Measurements from ENCODE around the gene TMSB15A.
"Not testable (repeated sequence)": the region's sequence is repeated elsewhere in the genome, so short reads cannot be mapped to it uniquely, and the experiment has no call there.

The TMSB15A gene

DNA sequence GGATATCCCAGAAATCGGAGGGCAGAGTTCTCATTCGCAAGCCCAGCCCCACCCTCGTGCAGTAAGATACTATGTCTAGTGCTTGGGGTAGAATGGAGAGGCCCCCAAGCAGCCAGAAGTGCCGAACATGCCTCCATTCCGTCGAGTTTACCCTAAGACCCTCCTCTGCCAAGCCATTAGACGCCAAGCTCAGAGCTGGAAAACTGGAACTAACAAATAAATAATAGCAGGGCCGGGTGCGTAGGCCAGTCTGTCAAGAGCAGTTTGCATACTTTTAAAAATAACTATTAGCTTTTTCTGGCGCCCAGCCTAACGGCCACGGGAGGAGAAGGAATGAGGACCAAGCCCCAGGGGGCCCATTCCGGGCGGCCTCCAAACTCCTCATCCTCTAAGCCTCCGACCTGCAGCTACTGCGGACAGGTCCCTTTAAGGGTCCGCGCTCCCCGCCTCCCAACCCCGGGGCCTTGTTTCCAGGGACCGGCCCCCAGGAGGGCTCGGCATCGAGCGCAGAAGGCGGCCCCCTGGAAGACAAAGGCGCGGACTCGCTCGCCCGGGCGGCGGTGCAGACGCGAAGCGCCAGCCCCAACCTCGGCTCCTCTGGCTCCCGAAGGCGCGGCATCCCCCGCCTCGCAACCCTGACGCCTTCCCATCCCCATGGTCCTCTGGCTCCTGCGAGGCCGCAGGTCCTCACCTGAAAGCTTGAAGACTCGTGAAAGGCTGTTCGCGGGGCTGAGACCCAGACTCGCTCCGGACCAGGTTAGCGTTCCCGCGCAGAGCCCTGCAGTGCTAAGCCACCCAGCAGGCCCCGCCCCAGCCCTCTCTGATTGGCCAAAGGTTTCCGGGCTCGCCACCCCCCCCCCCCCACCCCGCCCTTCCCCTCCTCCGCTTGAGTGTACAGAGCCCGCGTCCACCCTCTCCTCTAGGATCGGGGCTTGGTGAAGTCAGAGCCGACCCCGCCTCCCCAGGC is at the start of gene TMSB15A:
TSS of gene TMSB15A (minus strand) at position 765 of the 967 bp plus-strand sequence.
- no peaks in the 10 kb centered on the region for H3K4me1 Mint-ChIP-seq
- ATAC-seq (ENCODE audit: low read depth) = peak; percentile 67
- peak; percentile 2 to 15 for DNase-seq (ENCODE audit: low spot score in 2 of 2)
- H3K36me3 Mint-ChIP-seq = no peaks in the 10 kb centered on the region
- no peak within 1 kb of the TSS for H3K27ac Mint-ChIP-seq
- peaks cover 7% of the 10 kb centered on the region for H3K27me3 Mint-ChIP-seq
- peak within 1 kb of the TSS; percentile 84 for H3K4me3 Mint-ChIP-seq
- H3K9me3 Mint-ChIP-seq = no peaks in the 10 kb centered on the region

DNA sequence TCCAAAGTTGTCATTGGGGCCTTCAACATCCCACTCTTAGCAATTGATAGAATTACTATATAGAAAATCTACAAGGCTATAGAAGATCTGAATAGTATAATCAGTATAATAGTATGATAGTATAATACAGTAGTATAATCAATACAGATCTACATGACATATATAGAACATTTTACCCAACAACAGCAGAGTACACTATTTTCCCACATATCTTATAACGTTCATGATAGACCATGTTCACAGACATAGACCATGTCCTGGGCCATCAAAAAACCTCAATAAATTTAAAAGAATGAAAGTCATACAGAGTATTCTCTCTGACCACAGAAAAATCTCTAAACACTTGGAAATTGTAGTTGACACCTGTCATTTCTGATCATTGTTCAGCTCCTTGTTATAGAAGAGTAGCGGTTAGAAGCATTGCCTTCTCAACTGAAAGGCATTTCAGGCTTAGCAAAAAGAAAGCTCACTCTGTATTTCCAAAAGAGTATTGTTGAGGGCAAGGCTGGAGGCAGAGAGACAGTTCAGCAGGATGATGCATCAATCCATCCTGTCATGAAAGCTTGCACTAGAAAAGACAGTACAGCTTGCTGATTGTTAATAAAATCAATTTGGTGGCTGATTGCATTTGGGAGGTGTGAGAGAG is 44.0 kb upstream of the TMSB15A start:
- Mint-ChIP-seq H3K9me3 (no peaks in the 10 kb centered on the region), H3K4me1 (no peaks in the 10 kb centered on the region), H3K27ac (no peak overlapping the region), H3K36me3 (no peaks in the 10 kb centered on the region), H3K4me3 (no peak overlapping the region), H3K27me3 (peaks cover 4% of the 10 kb centered on the region)
- DNase-seq (ENCODE audit: low spot score in 2 of 2) = no peak
- no peak for ATAC-seq (ENCODE audit: low read depth)

DNA sequence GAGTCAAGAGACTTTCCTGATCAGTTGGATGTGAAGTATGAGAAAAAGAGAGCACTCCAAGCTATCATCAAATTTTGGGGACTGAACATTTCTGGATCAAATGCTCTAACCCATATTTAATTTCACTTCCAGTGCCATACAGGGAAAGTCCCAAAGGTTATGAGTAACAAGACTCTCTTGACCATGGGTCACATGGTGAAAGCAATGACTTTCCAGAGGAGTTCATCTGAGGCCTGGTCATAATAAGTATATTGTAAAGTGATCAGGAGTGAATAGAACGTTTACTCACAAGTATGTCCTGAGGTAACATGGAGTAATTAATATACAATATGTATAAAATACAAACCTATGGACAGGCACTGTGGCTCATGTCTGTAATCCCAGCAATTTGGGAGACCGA is 42.1 kb upstream of the TMSB15A start:
- H3K27me3 Mint-ChIP-seq = no peaks in the 10 kb centered on the region
- no peak overlapping the region for H3K27ac Mint-ChIP-seq
- H3K9me3 Mint-ChIP-seq = no peaks in the 10 kb centered on the region
- H3K4me1 Mint-ChIP-seq = no peaks in the 10 kb centered on the region
- ATAC-seq (ENCODE audit: low read depth) (no peak), DNase-seq (ENCODE audit: low spot score in 2 of 2) (no peak)
- no peaks in the 10 kb centered on the region for H3K36me3 Mint-ChIP-seq
- no peak overlapping the region for H3K4me3 Mint-ChIP-seq

DNA sequence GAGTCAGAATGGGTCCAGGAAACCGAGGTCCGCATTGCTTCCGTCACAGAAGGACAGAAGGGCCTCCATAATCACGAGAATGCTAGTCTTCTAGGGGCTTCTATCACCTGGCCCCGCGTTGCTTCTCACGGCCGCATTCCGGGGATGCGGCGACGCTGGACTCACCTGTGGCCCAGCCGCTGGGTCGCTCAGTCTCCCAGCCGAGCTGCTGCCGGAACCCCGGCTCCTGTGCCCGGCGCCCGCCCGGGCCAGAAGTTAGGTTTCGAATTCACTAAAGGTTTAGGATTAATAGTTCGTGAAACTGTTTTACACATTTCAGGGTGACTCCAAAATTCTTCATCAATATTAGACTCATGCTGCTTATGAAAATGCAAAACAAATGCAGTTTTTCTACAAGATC is 31.7 kb upstream of the TMSB15A start:
- no peaks in the 10 kb centered on the region for H3K36me3 Mint-ChIP-seq
- DNase-seq (ENCODE audit: low spot score in 2 of 2) (no peak), ATAC-seq (ENCODE audit: low read depth) (no peak)
- peaks cover 3% of the 10 kb centered on the region for H3K4me1 Mint-ChIP-seq
- H3K27ac Mint-ChIP-seq = no peak overlapping the region
- H3K4me3 Mint-ChIP-seq = no peak overlapping the region
- no peaks in the 10 kb centered on the region for H3K9me3 Mint-ChIP-seq
- H3K27me3 Mint-ChIP-seq = peaks cover 2% of the 10 kb centered on the region

DNA sequence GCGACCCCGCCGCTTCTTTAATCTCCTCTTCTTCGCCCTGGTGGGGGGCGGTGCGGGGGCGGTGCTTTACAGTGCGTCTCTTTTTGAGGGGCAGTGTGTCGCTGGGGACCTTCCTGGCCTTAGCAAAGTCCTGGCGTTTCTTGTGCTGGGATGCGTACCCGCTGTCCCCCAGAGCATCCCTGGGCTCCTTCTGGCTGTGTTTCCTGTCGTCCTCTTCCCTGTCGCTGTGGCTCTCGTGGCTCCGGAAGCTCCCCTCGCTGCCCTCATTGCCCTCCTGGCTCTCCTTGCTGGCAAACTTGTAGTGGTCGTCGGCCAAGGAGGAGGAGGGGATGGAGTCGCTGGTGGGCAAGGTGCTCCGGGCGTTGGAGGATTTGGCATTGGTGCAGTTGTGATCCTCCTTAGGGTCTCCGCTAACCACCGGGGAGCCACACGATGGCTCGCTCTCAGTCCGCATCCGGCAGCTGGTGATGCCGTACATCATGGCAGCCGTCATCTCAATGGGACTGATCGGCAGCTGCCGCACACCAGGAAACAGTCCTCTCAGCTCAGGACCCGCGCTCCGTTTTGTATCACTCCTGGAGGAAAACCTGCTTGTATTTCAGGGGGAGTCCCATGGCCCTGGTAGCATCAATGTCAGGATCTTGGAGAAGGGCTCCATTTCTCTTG is 30.4 kb upstream of the TMSB15A start:
- peaks cover 3% of the 10 kb centered on the region for H3K4me1 Mint-ChIP-seq
- H3K9me3 Mint-ChIP-seq = no peaks in the 10 kb centered on the region
- H3K4me3 Mint-ChIP-seq = peak overlapping the region; percentile 73
- ATAC-seq (ENCODE audit: low read depth) (no peak), DNase-seq (ENCODE audit: low spot score in 2 of 2) (no peak)
- no peaks in the 10 kb centered on the region for H3K36me3 Mint-ChIP-seq
- H3K27me3 Mint-ChIP-seq = peaks cover 2% of the 10 kb centered on the region
- no peak overlapping the region for H3K27ac Mint-ChIP-seq

DNA sequence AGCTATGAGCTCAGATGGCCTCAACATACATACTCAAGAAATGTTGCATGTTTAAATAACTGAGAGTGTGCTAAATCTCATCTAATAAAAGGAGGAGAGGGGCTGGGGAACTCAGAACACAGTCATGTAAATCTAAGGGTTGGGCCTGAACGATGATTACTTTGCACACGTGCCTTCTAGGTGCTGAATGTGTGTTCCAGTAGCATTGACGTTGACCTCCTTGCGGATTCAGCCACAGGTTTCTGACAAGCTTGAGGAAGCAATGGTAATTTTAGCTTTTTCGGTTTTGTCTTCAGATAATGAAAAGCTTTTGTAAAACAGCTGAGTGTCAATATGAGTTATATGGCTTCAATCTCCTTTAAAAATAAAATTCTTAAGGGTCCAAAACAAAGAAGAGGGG is 29.6 kb upstream of the TMSB15A start:
- not testable (repeated sequence) for H3K4me1 Mint-ChIP-seq; H3K9me3 Mint-ChIP-seq; H3K36me3 Mint-ChIP-seq; H3K27me3 Mint-ChIP-seq; ATAC-seq (ENCODE audit: low read depth); H3K27ac Mint-ChIP-seq; DNase-seq (ENCODE audit: low spot score in 2 of 2); H3K4me3 Mint-ChIP-seq

DNA sequence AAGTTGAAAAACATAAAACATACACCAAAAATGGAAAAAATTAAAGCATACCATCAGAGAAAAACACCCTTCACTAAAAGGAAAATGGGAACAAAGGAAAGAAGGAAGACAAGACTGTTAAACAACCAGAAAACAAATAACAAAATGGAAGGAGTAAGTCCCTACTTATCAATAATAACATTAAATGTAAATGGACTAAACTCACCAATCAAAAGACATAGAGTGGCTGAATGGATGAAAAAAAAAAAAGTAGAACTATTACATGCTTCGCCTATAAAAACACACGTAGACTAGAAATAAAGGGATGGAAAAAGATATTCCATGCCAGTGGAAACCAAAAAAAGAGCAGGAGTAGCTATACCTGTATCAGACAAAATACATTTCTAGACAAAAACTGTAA is 19.4 kb upstream of the TMSB15A start:
- Mint-ChIP-seq H3K36me3 (no peaks in the 10 kb centered on the region), H3K27ac (no peak overlapping the region), H3K4me1 (no peaks in the 10 kb centered on the region), H3K27me3 (peaks cover 6% of the 10 kb centered on the region), H3K4me3 (no peak overlapping the region), H3K9me3 (peaks cover 2% of the 10 kb centered on the region)
- ATAC-seq (ENCODE audit: low read depth) (no peak), DNase-seq (ENCODE audit: low spot score in 2 of 2) (no peak)

DNA sequence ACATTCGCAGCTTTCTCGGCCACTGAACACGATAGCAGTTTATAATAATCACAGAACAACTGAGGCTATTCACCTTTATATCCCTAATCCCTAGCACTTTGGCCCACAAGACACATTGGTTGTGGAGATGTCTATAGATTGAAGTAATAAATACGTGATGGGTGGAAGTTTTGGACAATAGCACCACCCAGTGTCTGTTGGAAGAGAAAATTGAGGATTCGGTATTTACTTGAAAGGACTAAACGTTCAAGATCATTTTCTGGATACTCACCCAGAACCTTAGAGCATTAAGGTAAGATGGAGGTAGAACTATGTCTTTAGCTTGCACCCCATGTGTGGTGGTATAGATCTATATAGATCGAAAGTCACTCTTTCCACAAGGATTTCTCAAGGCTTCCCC is 787 bp upstream of the TMSB15A start:
- ATAC-seq (ENCODE audit: low read depth) = no peak
- Mint-ChIP-seq H3K27ac (no peak overlapping the region), H3K27me3 (peaks cover 7% of the 10 kb centered on the region), H3K4me1 (no peaks in the 10 kb centered on the region), H3K9me3 (no peaks in the 10 kb centered on the region), H3K4me3 (no peak overlapping the region), H3K36me3 (no peaks in the 10 kb centered on the region)
- DNase-seq (ENCODE audit: low spot score in 2 of 2) = no peak

DNA sequence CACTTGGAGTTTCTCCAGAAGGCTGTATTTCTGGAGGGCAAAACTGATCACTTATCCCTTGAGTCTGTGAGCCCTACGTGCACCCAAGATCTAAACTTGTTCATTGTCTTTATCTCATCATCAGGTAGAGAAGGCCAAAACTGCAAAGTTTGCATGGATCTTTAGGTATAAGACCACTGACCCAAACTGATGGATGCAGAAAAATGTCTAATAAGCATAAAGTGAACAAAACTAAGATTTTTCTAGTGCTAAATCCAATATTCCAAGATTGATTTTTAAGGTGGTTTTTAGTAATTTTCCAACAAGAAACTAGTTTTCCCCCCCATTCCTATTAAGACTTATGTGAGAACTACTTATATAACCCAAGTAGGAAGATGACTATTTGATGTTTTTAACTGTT is 2.0 kb downstream of the TMSB15A start:
- Mint-ChIP-seq H3K27me3 (peaks cover 7% of the 10 kb centered on the region), H3K9me3 (no peaks in the 10 kb centered on the region), H3K4me1 (no peaks in the 10 kb centered on the region), H3K36me3 (no peaks in the 10 kb centered on the region), H3K27ac (no peak overlapping the region), H3K4me3 (no peak overlapping the region)
- DNase-seq (ENCODE audit: low spot score in 2 of 2) (no peak), ATAC-seq (ENCODE audit: low read depth) (no peak)

DNA sequence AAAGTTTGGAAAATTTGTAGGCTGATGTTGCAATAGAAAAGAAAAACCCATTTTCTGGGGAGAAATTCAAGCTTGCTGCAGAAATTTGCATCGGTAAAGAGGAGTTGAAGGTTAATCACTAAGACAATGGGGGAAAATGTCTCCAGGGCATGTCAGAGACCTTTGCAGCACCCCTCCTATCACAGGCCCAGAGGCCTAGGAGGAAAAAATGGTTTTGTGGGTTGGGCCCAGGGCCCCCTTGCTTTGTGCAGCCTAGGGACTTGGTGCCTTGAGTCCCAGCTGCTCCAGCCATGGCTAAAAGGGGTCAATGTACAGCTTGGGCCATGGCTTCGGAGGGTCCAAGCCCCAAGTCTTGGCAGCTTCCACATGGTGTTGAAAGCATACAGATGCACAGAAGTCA is 17.8 kb downstream of the TMSB15A start:
- Mint-ChIP-seq H3K4me1 (no peaks in the 10 kb centered on the region), H3K36me3 (no peaks in the 10 kb centered on the region), H3K9me3 (peaks cover 2% of the 10 kb centered on the region), H3K4me3 (no peak overlapping the region), H3K27ac (no peak overlapping the region), H3K27me3 (no peaks in the 10 kb centered on the region)
- DNase-seq (ENCODE audit: low spot score in 2 of 2) (no peak), ATAC-seq (ENCODE audit: low read depth) (no peak)

DNA sequence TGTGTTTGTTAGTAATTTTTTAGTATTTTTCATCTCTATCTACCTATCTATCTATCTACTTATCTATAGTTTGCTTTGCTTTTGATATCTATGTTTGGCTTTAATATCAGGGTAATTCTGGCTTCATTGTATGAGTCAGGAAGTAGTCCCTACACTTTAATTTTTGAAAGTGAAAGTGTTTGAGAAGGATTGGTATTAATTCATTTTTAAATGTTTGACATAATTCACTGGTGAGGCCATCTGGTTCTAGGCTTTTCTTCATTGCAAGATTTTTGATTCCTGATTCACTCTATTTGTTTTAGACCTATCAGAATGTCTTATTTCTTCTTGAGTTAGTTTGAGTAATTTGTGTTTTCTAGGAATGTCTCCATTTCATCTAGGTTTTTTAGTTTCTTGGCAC is 24.8 kb downstream of the TMSB15A start:
- Mint-ChIP-seq H3K27ac (no peak overlapping the region), H3K4me3 (no peak overlapping the region), H3K4me1 (no peaks in the 10 kb centered on the region)

DNA sequence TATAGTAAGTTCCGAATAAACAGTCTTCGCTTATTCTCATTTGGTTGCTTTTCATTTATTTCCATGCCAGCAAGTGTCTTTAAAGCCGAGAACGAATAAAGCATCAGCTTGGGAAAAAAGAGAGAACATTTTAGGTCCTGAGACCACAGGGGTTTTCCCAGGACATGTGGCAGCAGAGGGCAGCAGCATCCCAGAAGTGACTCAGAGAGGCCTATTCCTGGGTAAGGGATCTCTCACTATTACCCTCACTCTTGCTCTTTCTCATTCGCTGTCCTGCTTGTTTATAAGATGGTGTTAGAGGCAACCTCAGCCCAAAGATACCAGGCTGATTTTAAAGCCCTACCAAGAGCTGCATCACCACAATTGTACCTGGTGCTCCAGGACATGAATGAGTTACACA is 37.8 kb downstream of the TMSB15A start:
- not testable (repeated sequence) for DNase-seq (ENCODE audit: low spot score in 2 of 2); H3K4me3 Mint-ChIP-seq; ATAC-seq (ENCODE audit: low read depth); H3K27me3 Mint-ChIP-seq; H3K9me3 Mint-ChIP-seq; H3K36me3 Mint-ChIP-seq; H3K27ac Mint-ChIP-seq; H3K4me1 Mint-ChIP-seq

More for the DNA sequence above, 24.8 kb downstream of the TMSB15A start:
- DNase-seq (ENCODE audit: low spot score in 2 of 2) (no peak), ATAC-seq (ENCODE audit: low read depth) (no peak)
- Mint-ChIP-seq H3K9me3 (peaks cover 1% of the 10 kb centered on the region), H3K27me3 (no peaks in the 10 kb centered on the region), H3K36me3 (no peaks in the 10 kb centered on the region)

DNA sequence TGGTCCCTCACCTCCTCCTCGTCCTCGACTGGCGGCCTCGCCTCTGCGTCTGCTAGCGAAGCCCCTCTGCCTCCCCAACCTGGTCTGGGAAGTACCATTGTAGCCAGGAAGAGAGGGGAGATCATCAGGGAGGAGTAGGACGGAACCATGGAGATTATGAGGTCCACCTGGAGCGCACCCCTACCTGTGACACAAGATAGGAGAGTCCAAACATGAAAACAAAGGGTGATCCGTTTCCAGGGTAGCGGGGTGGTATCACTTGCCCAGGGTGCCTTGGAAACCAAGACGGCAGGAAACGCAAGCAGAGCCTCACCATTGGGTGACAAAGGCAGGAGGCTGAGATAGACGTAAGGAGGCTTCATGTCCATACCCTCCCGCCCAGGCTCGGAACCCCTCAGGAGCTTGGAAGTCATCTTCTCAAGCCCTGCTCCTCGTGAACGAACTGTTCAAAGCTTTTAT is 44.7 kb downstream of the TMSB15A start, which contains the start of gene TCP11X2:
TSS of gene TCP11X2 (minus strand) at position 51 of the 459 bp plus-strand sequence.
- H3K27ac Mint-ChIP-seq, H3K36me3 Mint-ChIP-seq: not testable (repeated sequence)

DNA sequence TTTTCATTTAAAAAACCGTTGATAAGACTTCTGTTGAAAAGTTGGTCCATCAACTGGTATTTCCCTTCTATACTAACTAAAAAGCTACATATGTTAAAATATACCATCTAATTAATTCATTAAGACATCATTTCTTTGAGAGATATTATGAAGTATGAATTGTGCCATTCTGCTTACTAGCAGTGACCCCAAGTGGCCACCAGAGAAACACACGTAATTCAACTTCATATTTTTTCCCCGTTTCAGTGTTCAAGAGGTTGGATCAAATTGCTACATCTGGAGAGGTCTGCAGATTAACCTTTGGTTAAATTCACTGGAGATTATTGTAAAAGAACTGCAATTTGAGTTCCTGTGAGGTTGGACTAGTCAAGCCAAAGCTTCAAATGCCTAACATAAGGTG is 46.3 kb downstream of the TMSB15A start:
- H3K9me3 Mint-ChIP-seq; ATAC-seq (ENCODE audit: low read depth); H3K4me1 Mint-ChIP-seq; H3K27ac Mint-ChIP-seq; H3K4me3 Mint-ChIP-seq; DNase-seq (ENCODE audit: low spot score in 2 of 2); H3K36me3 Mint-ChIP-seq; H3K27me3 Mint-ChIP-seq: not testable (repeated sequence)

More for the DNA sequence above, 44.7 kb downstream of the TMSB15A start, which contains the start of gene TCP11X2:
- H3K4me1 Mint-ChIP-seq; ATAC-seq (ENCODE audit: low read depth); DNase-seq (ENCODE audit: low spot score in 2 of 2); H3K4me3 Mint-ChIP-seq; H3K27me3 Mint-ChIP-seq; H3K9me3 Mint-ChIP-seq: not testable (repeated sequence)
